PC-3 (cell line): ENCODE data around the gene ALDH5A1. TPM values are rescaled to one million over a fixed set of nuclear protein-coding genes. Genes with fewer than 3 reads are reported as not detected.

Experiments
- ATAC-seq: fragments of 200-7000 bp; cut with Tn5 transposase; 2 replicates; pipeline ENCODE4 v1.9.1; 2020; ENCODE audit warnings: mild to moderate bottlenecking, moderate library complexity
- BruUV-seq: library from RNA; stranded (reverse); fragments of 400-500 nt; replicated peaks from 2 replicates; lab custom pipeline; 2021; lab: Mats Ljungman, UMichigan
- CTCF ChIA-PET: fragments of 300-600 bp; sonication (Branson Sonifier 250); formaldehyde crosslinking; loops from one replicate; lab custom pipeline; 2022; ENCODE audit warnings: antibody characterized with exemption; lab: Charles Lee
- POLR2A ChIA-PET: fragments of 300-600 bp; sonication (Branson Sonifier 250); formaldehyde crosslinking; loops from one replicate; lab custom pipeline; 2022; ENCODE audit warnings: antibody characterized with exemption; ENCODE audit not compliant: unreplicated experiment; lab: Charles Lee
- DNase-seq: peaks from one replicate; pipeline ENCODE4 v3.0.0-alpha.2; 2015
- H2AFZ ChIP-seq: fragments of 300-600 bp; sonication (generic); 2 replicates; pipeline ENCODE4 v1.6.0; 2016; ENCODE audit warnings: antibody characterized with exemption, low read length
- H3F3A ChIP-seq: fragments of 300-600 bp; sonication (generic); one replicate; pipeline ENCODE4 v1.6.0; 2017; ENCODE audit warnings: antibody characterized with exemption, low read length, control low read depth, mild to moderate bottlenecking; ENCODE audit not compliant: unreplicated experiment
- H3K27ac ChIP-seq: fragments of 300-600 bp; sonication (generic); 2 replicates; pipeline ENCODE4 v1.5.1; 2016; ENCODE audit warnings: mild to moderate bottlenecking, low read length
- H3K27me3 ChIP-seq: fragments of 300-600 bp; sonication (generic); 2 replicates; pipeline ENCODE4 v1.6.1; 2016; ENCODE audit warnings: low read length, mixed read lengths
- H3K36me3 ChIP-seq: fragments of 300-600 bp; sonication (generic); 2 replicates; pipeline ENCODE4 v1.6.1; 2016; ENCODE audit warnings: low read depth, mixed run types, low read length, mixed read lengths
- H3K4me1 ChIP-seq: fragments of 300-600 bp; sonication (generic); 2 replicates; pipeline ENCODE4 v1.5.1; 2016; ENCODE audit warnings: low read length; ENCODE audit not compliant: insufficient read depth
- H3K4me2 ChIP-seq: fragments of 300-600 bp; sonication (generic); 2 replicates; pipeline ENCODE4 v1.6.0; 2016; ENCODE audit warnings: low read length
- H3K4me3 ChIP-seq: fragments of 300-600 bp; sonication (generic); 2 replicates; pipeline ENCODE4 v1.5.1; 2016; ENCODE audit warnings: mild to moderate bottlenecking, low read length, mixed read lengths
- H3K79me2 ChIP-seq: fragments of 300-600 bp; sonication (generic); 2 replicates; pipeline ENCODE4 v1.6.1; 2017; ENCODE audit warnings: low read length, mixed read lengths
- H3K9ac ChIP-seq: fragments of 300-600 bp; sonication (generic); 2 replicates; pipeline ENCODE4 v1.6.0; 2016; ENCODE audit warnings: mild to moderate bottlenecking, low read length
- H3K9me2 ChIP-seq: fragments of 300-600 bp; sonication (generic); replicated peaks from 2 replicates; pipeline ENCODE4 v1.6.1; 2016; ENCODE audit warnings: mixed run types, low read length, mixed read lengths
- H3K9me3 ChIP-seq: fragments of 300-600 bp; sonication (generic); 2 replicates; pipeline ENCODE4 v1.6.1; 2016; ENCODE audit warnings: low read length, mixed read lengths
- H4K20me1 ChIP-seq: fragments of 300-600 bp; sonication (generic); 2 replicates; pipeline ENCODE4 v1.6.1; 2016; ENCODE audit warnings: low read length, mixed read lengths
- CTCF ChIP-seq: fragments of 300-600 bp; sonication (generic); conservative IDR thresholded peaks from 2 replicates; pipeline ENCODE4 v1.5.1; 2017; ENCODE audit warnings: antibody characterized with exemption, low read depth, mild to moderate bottlenecking, low read length
- EZH2 ChIP-seq: fragments of 300-600 bp; sonication (generic); IDR thresholded peaks from one replicate; pipeline ENCODE4 v1.6.1; 2017; ENCODE audit warnings: antibody characterized with exemption, mild to moderate bottlenecking, low read length; ENCODE audit not compliant: unreplicated experiment
- EZH2phosphoT487 ChIP-seq: fragments of 300-600 bp; sonication (generic); IDR thresholded peaks from 2 replicates; pipeline ENCODE4 v1.6.1; 2018; ENCODE audit warnings: mild to moderate bottlenecking, antibody characterized with exemption, low read length, borderline replicate concordance
- intact Hi-C: fragments of 100-400 bp; cut with micrococcal nuclease; formaldehyde crosslinking; loops from 2 replicates; pipeline ENCODE4 v1.9.0; 2023
- total RNA-seq: library from RNA; depleted of rRNA; stranded (reverse); fragments of >200 nt; gene quantifications from 2 replicates; pipeline ENCODE4 v1.2.3, GENCODE V29; 2014

ALDH5A1 gene
- total RNA-seq, 1 experiment from 2014 or later, result 11.9 TPM

- DNase-seq (no peak), ATAC-seq (no peak)
- Histone ChIP-seq H3K27me3 (no peaks in the 10 kb centered on the region), H3K27ac (no peak overlapping the region), H3K79me2 (no peaks in the 10 kb centered on the region), H2AFZ (no peak overlapping the region), H3K4me1 (peaks cover 5% of the 10 kb centered on the region), H3K9ac (no peak overlapping the region), H4K20me1 (no peaks in the 10 kb centered on the region), H3K36me3 (no peaks in the 10 kb centered on the region), H3K4me3 (no peak overlapping the region), H3F3A (no peaks in the 10 kb centered on the region), H3K9me2 (no peaks in the 10 kb centered on the region), H3K9me3 (no peaks in the 10 kb centered on the region), H3K4me2 (no peak overlapping the region)
- CTCF ChIA-PET, result no interaction called here
- no TSS peak for BruUV-seq
- POLR2A ChIA-PET, result no interaction called here
- intact Hi-C loops, result no loop called here
- TF ChIP-seq CTCF (peak; percentile 39), EZH2phosphoT487 (no peak)
These were observed 2.3 kb upstream of the ALDH5A1 start for GRCh38 chr6:24492475-24492874.

GRCh38 chr6:24493945-24494820 lies 586 bp upstream of the ALDH5A1 start:
- TF ChIP-seq EZH2phosphoT487, result no peak
- TF ChIP-seq CTCF, result no peak
- Histone ChIP-seq H3K9me3 (no peaks in the 10 kb centered on the region), H3K9me2 (no peaks in the 10 kb centered on the region), H3K27ac (no peak overlapping the region), H3K4me1 (peaks cover 5% of the 10 kb centered on the region), H3K4me2 (peak overlapping the region; percentile 86), H2AFZ (peak overlapping the region; percentile 85), H3K9ac (peak overlapping the region; percentile 70), H3F3A (no peaks in the 10 kb centered on the region), H4K20me1 (no peaks in the 10 kb centered on the region), H3K36me3 (no peaks in the 10 kb centered on the region), H3K27me3 (no peaks in the 10 kb centered on the region), H3K4me3 (peak overlapping the region; percentile 72), H3K79me2 (no peaks in the 10 kb centered on the region)
- DNase-seq (no peak), ATAC-seq (no peak)
- intact Hi-C loops, result loop anchor here (2.0 kb wide), 1 partner anchor 63 kb away; no protein-coding TSS in a partner anchor
- ChIA-PET CTCF (interaction anchor here (0.7 to 1.6 kb wide), 2 partner anchors 27 to 63 kb away, joined by 5 to 14 read pairs; no protein-coding TSS in a partner anchor), POLR2A (interaction anchor here (0.6 kb wide), 1 partner anchor 51 kb away, joined by 4 read pairs; no protein-coding TSS in a partner anchor)
- no TSS peak for BruUV-seq

- no peak for DNase-seq
- Histone ChIP-seq H3K9me3 (no peaks in the 10 kb centered on the region), H3K27ac (no peak overlapping the region), H3F3A (no peaks in the 10 kb centered on the region), H3K4me3 (no peak overlapping the region), H3K36me3 (no peaks in the 10 kb centered on the region), H2AFZ (no peak overlapping the region), H4K20me1 (no peaks in the 10 kb centered on the region), H3K9ac (no peak overlapping the region), H3K79me2 (no peaks in the 10 kb centered on the region), H3K4me2 (no peak overlapping the region), H3K9me2 (no peaks in the 10 kb centered on the region), H3K4me1 (peaks cover 5% of the 10 kb centered on the region), H3K27me3 (no peaks in the 10 kb centered on the region)
- no TSS peak for BruUV-seq
- TF ChIP-seq CTCF (no peak), EZH2 (no peak), EZH2phosphoT487 (no peak)
- no peak for ATAC-seq
- ChIA-PET POLR2A (no interaction called here), CTCF (no interaction called here)
- intact Hi-C loops, result no loop called here
These were observed 2.6 kb downstream of the ALDH5A1 start for GRCh38 chr6:24497254-24497970.
